HFF-Myc (cell line): Measurements from ENCODE around the gene C16orf78.

Source experiments
- DNase-seq: peaks from one replicate; pipeline ENCODE4 v3.0.0-alpha.2; 2011; ENCODE audit warnings: low read depth; ENCODE audit errors: extremely low read depth
- H3K4me3 ChIP-seq: replicated peaks from 2 replicates; pipeline ENCODE4 v1.5.1; 2011; ENCODE audit warnings: low read depth, mild to moderate bottlenecking, control low read depth, low read length
- CTCF ChIP-seq: IDR thresholded peaks from 2 replicates; pipeline ENCODE4 v1.5.1; 2012; ENCODE audit warnings: mild to moderate bottlenecking, low read depth, low read length, control low read depth; ENCODE audit errors: missing control alignments

C16orf78 gene

GRCh38 chr16:49434733-49435132 is 61.1 kb downstream of the C16orf78 start:
- no peak for DNase-seq
- no peak for TF ChIP-seq CTCF
- H3K4me3 ChIP-seq: no peak overlapping the region

- no peak overlapping the region for H3K4me3 ChIP-seq
- TF ChIP-seq CTCF: no peak
- DNase-seq: no peak
These were observed 62.6 kb downstream of the C16orf78 start for GRCh38 chr16:49436181-49436580.

- no peak for TF ChIP-seq CTCF
- H3K4me3 ChIP-seq: no peak overlapping the region
- DNase-seq: no peak
These were observed 63.7 kb downstream of the C16orf78 start for GRCh38 chr16:49437344-49437743.

- DNase-seq: no peak
- no peak overlapping the region for H3K4me3 ChIP-seq
- no peak for TF ChIP-seq CTCF
These were observed 65.4 kb downstream of the C16orf78 start for GRCh38 chr16:49439050-49439449.

GRCh38 chr16:49439676-49440075 is 66.1 kb downstream of the C16orf78 start:
- no peak for TF ChIP-seq CTCF
- DNase-seq: no peak
- no peak overlapping the region for H3K4me3 ChIP-seq

GRCh38 chr16:49440156-49441065 is 66.8 kb downstream of the C16orf78 start:
- DNase-seq: no peak

More at GRCh38 chr16:49440156-49441065, 66.8 kb downstream of the C16orf78 start:
- H3K4me3 ChIP-seq: no peak overlapping the region
- no peak for TF ChIP-seq CTCF
